CD14-positive monocyte (primary cell): Measurements from ENCODE around the gene CYP20A1. TPM values are rescaled to one million over a fixed set of nuclear protein-coding genes. Genes with fewer than 3 reads are reported as not detected.

Experiments used
- DNase-seq, 3 donors: peaks; one replicate each; pipeline ENCODE4 v3.0.0-alpha.2; 2011 to 2022
- H2AFZ ChIP-seq: 2 replicates; pipeline ENCODE4 v1.6.0; 2012; ENCODE audit warnings: mild to moderate bottlenecking, low read depth, low read length, inconsistent platforms; ENCODE audit not compliant: insufficient read depth, poor library complexity, severe bottlenecking
- H3K27ac ChIP-seq, 2 donors: 1 replicate in 1 of 2; 2 replicates in 1 of 2; pipeline ENCODE4 v1.5.1; 2012 to 2013; ENCODE audit warnings: low read length in 2 of 2, control low read depth in 1 of 2, inconsistent platforms in 1 of 2, low read depth in 1 of 2, mild to moderate bottlenecking in 1 of 2
- H3K27me3 ChIP-seq, 2 donors: one replicate each; pipeline versions ENCODE4 v1.6.0 to v1.6.1; 2011 to 2013; ENCODE audit warnings: low read length in 2 of 2; ENCODE audit not compliant: control insufficient read depth in 2 of 2, insufficient read depth in 2 of 2
- H3K36me3 ChIP-seq, 2 donors: replicated peaks in 1 of 2; 1 replicate in 1 of 2; 2 replicates in 1 of 2; pipeline versions ENCODE4 v1.5.1 to v1.6.1; 2012 to 2013; ENCODE audit warnings: low read length in 2 of 2, control low read depth in 1 of 2, inconsistent platforms in 1 of 2, mild to moderate bottlenecking in 1 of 2; ENCODE audit not compliant: insufficient read depth in 2 of 2, control insufficient read depth in 1 of 2
- H3K4me1 ChIP-seq, 2 donors: 1 replicate in 1 of 2; 2 replicates in 1 of 2; pipeline versions ENCODE4 v1.5.1 to v1.6.1; 2012 to 2013; ENCODE audit warnings: low read length in 2 of 2, control low read depth in 1 of 2, inconsistent platforms in 1 of 2, mild to moderate bottlenecking in 1 of 2, moderate library complexity in 1 of 2; ENCODE audit not compliant: insufficient read depth in 2 of 2, control insufficient read depth in 1 of 2
- H3K4me2 ChIP-seq: replicated peaks from 2 replicates; pipeline ENCODE3; 2012; ENCODE audit warnings: low read length, moderate library complexity, mild to moderate bottlenecking; ENCODE audit not compliant: poor library complexity, severe bottlenecking; ENCODE audit errors: extremely low read depth
- H3K4me3 ChIP-seq, 3 experiments: fragments of 200-600 bp in 1 of 3; sonication (generic) in 1 of 3; replicated peaks in 1 of 3; 1 replicate in 2 of 3; 2 replicates in 1 of 3; pipeline ENCODE4 v1.5.1; 2011 to 2013; ENCODE audit warnings: low read length in 3 of 3, mild to moderate bottlenecking in 3 of 3, control low read depth in 2 of 3, low read depth in 2 of 3, inconsistent platforms in 1 of 3, moderate library complexity in 1 of 3
- H3K79me2 ChIP-seq: 2 replicates; pipeline ENCODE4 v1.6.0; 2012; ENCODE audit warnings: mild to moderate bottlenecking, control low read depth, inconsistent platforms, low read length, moderate library complexity; ENCODE audit not compliant: insufficient read depth
- H3K9ac ChIP-seq: 2 replicates; pipeline ENCODE4 v1.6.0; 2017; ENCODE audit warnings: low read length, mild to moderate bottlenecking; ENCODE audit not compliant: insufficient read depth, poor library complexity, severe bottlenecking
- H3K9me3 ChIP-seq, 2 donors: replicated peaks in 1 of 2; 1 replicate in 1 of 2; 2 replicates in 1 of 2; pipeline versions ENCODE4 v1.5.1 to v1.6.1; 2012 to 2013; ENCODE audit warnings: low read length in 2 of 2, control low read depth in 1 of 2; ENCODE audit not compliant: control insufficient read depth in 1 of 2, insufficient read depth in 1 of 2
- H4K20me1 ChIP-seq: 2 replicates; pipeline ENCODE4 v1.6.0; 2012; ENCODE audit warnings: mild to moderate bottlenecking, low read length, control low read depth, moderate library complexity; ENCODE audit not compliant: insufficient read depth
- H3K27ac Mint-ChIP-seq, 7 donors: one replicate each; pipeline ENCODE4 v1.8.0; 2020; ENCODE audit warnings: mild to moderate bottlenecking in 7 of 7, mixed read lengths in 7 of 7, moderate library complexity in 6 of 7, inconsistent platforms in 2 of 7
- H3K27me3 Mint-ChIP-seq, 3 donors: one replicate each; pipeline ENCODE4 v1.8.0; 2021 to 2022; ENCODE audit warnings: low read depth in 3 of 3, mild to moderate bottlenecking in 3 of 3, mixed read lengths in 3 of 3, moderate library complexity in 3 of 3, inconsistent platforms in 1 of 3
- H3K36me3 Mint-ChIP-seq, 2 donors: one replicate each; pipeline ENCODE4 v1.8.0; 2020; ENCODE audit warnings: mixed read lengths in 2 of 2, inconsistent platforms in 1 of 2, mild to moderate bottlenecking in 1 of 2
- H3K4me1 Mint-ChIP-seq: one replicate; pipeline ENCODE4 v1.8.0; 2020; ENCODE audit warnings: mild to moderate bottlenecking, mixed read lengths
- H3K4me3 Mint-ChIP-seq, 2 donors: one replicate each; pipeline ENCODE4 v1.8.0; 2020; ENCODE audit warnings: mild to moderate bottlenecking in 2 of 2, mixed read lengths in 2 of 2, moderate library complexity in 1 of 2
- H3K9me3 Mint-ChIP-seq, 7 donors: one replicate each; pipeline ENCODE4 v1.8.0; 2020 to 2022; ENCODE audit warnings: mixed read lengths in 7 of 7, mild to moderate bottlenecking in 6 of 7, moderate library complexity in 6 of 7, inconsistent platforms in 2 of 7
- WGBS: methylation state at CpG from one replicate; pipeline ENCODE4 v1.1.5; 2013; ENCODE audit warnings: missing lambda C conversion rate; ENCODE audit not compliant: insufficient coverage; 5-methylcytosine and 5-hydroxymethylcytosine counted together
- intact Hi-C, 2 donors: fragments of 100-400 bp; cut with micrococcal nuclease; formaldehyde crosslinking; loops; one replicate each; pipeline versions ENCODE4 v1.15.0 to v1.15.1; 2023
- polyA plus RNA-seq, 3 donors: library from polyadenylated mRNA; depleted of rRNA in 1 of 3; unstranded in 2 of 3; stranded (reverse) in 1 of 3; fragments of 300-500 nt in 2 of 3; fragments of >200 nt in 1 of 3; fragmentation: Illumina TruSeq in 2 of 3; gene quantifications; 1 replicate in 2 of 3; 2 replicates in 1 of 3; pipeline ENCODE4 v1.2.3, GENCODE V29; 2012 to 2021
- small RNA-seq: library from RNA; depleted of rRNA; stranded (forward); fragments of <200 nt; gene quantifications from one replicate; pipeline ENCODE3, GENCODE V24; 2012; ENCODE audit warnings: low read depth; ENCODE audit not compliant: insufficient read length
- TF ChIP-seq, protein P1 (sequence below): fragments of 200-600 bp; IDR thresholded peaks from one replicate; pipeline ENCODE4 v1.8.0; 2022; ENCODE audit warnings: antibody characterized with exemption, mild to moderate bottlenecking

The CYP20A1 gene
- polyA plus RNA-seq, 3 donors = 13.3 to 17.6 (median 15.4) TPM

DNA sequence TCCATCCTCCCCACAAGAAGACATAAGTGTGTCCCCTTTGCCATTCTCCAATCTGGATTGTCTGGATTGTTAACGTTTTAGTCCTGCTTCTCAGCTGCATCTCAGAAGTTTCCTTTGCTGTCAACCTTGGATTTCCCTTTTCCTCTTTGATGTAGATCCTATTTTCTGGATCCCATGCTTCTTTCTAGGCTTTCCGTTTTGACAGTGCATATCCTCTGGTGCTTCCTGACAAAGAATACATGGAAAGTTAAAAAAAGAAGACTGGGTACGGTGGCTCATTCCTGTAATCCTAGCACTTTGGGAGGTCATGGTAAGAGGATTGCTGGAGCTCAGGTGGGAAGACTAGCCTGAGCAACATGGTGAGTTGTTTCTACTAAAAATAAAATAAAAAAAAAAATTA lies 116.1 kb downstream of the CYP20A1 start:
- Histone ChIP-seq H4K20me1 (no peaks in the 10 kb centered on the region), H3K9me3 (no peaks in the 10 kb centered on the region), H3K27me3 (no peaks in the 10 kb centered on the region), H3K9ac (no peak overlapping the region), H3K36me3 (no peaks in the 10 kb centered on the region), H3K4me1 (no peaks in the 10 kb centered on the region), H2AFZ (no peak overlapping the region), H3K4me3 (no peak overlapping the region), H3K79me2 (no peaks in the 10 kb centered on the region), H3K4me2 (no peak overlapping the region), H3K27ac (no peak overlapping the region)
- peaks cover 0 to 6% (median 2%) of the 10 kb centered on the region in 7 donors for H3K9me3 Mint-ChIP-seq
- no peaks in the 10 kb centered on the region for H3K27me3 Mint-ChIP-seq
- WGBS = 86% methylated on average over 2 of the region's 3 CpGs
- no peak overlapping the region for H3K27ac Mint-ChIP-seq
- H3K36me3 Mint-ChIP-seq = no peaks in the 10 kb centered on the region
- TF ChIP-seq, protein P1, sequence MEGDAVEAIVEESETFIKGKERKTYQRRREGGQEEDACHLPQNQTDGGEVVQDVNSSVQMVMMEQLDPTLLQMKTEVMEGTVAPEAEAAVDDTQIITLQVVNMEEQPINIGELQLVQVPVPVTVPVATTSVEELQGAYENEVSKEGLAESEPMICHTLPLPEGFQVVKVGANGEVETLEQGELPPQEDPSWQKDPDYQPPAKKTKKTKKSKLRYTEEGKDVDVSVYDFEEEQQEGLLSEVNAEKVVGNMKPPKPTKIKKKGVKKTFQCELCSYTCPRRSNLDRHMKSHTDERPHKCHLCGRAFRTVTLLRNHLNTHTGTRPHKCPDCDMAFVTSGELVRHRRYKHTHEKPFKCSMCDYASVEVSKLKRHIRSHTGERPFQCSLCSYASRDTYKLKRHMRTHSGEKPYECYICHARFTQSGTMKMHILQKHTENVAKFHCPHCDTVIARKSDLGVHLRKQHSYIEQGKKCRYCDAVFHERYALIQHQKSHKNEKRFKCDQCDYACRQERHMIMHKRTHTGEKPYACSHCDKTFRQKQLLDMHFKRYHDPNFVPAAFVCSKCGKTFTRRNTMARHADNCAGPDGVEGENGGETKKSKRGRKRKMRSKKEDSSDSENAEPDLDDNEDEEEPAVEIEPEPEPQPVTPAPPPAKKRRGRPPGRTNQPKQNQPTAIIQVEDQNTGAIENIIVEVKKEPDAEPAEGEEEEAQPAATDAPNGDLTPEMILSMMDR = no peak
- no peak overlapping the region for H3K4me3 Mint-ChIP-seq
- DNase-seq = no peak
- intact Hi-C loops = no loop called here
- H3K4me1 Mint-ChIP-seq = no peaks in the 10 kb centered on the region

Small RNAs within 50 kb of the gene (small RNA-seq; reads per million reads assigned to genes)
- not detected for gene RN7SL670P

Other genes starting within 250 kb of the CYP20A1 start
- 1 to 10 TPM; 2.5 to 5.3 (median 4.4) TPM for gene NBEAL1, start 224.1 kb upstream of the CYP20A1 start, polyA plus RNA-seq
- gene ABI2, start 89.4 kb downstream of the CYP20A1 start, polyA plus RNA-seq = 1 to 10 TPM; 6.1 to 9.2 (median 7.1) TPM